ENCODE measurements around the gene FAM236D.
"Not testable (repeated sequence)": the region's sequence is repeated elsewhere in the genome, so short reads cannot be mapped to it uniquely, and the experiment has no call there.

FAM236D gene

DNA sequence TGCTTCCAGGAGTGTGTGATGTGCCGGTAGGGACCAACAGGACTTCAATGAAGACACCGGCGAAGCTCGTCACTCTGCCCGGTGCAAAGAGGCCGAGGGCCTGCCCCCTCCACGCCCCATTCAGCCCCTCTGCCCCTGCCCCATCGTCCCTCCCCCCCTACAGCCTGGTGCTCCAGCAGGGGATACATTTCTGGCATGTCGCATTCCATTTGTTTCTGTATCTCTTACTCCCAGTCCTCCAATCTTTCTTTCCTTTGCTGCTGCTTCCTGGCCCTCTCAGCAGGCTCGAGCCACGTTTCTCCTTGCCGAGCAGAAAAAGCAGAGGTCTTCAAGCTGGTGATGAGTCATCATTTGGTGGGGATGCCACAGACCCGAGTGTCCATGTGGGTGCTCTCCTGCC is at the start of gene FAM236D:
Gene FAM236D, minus strand, starts transcription at position 101 of the 400 bp plus-strand sequence. Its CDS starts 100 bp downstream, at position 1.
- DNase-seq = not testable (repeated sequence)

DNA sequence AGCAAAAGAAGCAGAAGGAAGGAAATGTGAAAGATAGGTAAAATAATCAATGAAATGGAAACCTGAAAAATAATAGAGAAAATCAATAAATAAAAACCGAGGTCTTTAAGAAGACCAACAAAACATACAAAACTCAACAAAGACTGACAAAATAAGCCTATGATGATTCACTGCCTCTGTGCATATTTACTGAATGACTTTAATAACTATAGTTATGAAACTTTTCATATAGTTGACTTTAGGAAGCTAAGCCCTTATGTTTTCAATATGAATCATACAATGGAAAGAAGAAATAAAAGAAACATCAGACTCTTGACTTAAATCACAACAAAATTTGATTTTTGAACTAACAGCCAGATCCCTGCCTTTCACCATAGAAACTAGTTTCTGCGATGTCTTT is 29.5 kb upstream of the FAM236D start:
- not testable (repeated sequence) for DNase-seq

DNA sequence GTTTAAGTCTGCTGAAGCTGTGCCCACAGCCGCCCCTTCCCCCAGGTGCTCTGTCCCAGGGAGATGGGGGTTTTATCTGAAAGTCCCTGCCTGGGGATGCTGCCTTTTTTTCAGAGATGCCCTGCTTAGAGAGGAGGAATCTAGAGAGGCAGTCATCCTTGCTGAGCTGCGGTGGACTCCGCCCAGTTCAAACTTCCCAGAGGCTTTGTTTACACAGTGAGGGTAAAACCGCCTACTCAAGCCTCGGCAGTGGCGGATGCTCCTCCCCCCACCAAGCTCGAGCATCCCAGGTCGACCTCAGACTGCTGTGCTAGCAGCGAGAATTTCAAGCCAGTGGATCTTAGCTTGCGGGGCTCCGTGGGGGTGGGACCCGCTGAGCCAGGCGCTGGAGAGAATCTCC is 22.7 kb upstream of the FAM236D start:
- DNase-seq = not testable (repeated sequence)

DNA sequence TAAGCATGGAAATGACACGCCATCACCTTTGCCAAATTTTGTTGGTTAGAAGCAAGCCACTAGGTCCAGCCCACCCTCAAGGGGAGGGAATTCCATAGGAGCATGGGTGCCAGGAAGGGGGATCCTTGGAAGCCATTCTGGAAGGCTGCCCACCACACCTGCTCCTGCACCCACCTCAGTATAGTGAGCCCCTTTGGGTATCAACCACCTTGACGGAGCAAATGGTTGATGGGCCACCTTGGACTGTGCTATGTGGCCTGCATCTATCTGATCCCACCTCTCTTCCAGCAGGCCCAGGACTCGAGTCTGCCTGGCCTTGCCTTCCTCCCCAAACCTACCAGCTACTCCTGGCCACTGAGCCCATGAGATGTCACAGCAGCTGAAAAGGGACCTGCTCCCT is 17.6 kb downstream of the FAM236D start:
- DNase-seq = not testable (repeated sequence)

DNA sequence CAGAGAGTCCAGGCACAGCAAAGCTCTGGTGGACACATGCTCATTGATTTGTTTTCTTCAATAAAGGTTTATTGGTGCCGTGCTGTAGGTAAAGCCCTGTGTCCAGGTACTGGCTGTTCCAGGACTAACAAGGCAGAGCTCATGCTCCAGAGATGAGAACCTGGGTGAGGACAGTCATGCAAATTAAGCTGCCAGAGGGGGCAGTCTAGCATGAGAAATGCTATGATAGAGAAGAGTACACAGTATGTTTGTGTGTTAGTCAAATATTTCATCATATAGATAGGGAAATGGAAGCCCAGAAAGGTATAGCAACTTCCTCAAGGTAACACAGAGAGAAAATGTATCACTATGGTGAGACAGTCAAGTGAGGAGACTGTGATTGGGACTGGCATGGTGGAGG is 19.9 kb downstream of the FAM236D start:
- not testable (repeated sequence) for DNase-seq

DNA sequence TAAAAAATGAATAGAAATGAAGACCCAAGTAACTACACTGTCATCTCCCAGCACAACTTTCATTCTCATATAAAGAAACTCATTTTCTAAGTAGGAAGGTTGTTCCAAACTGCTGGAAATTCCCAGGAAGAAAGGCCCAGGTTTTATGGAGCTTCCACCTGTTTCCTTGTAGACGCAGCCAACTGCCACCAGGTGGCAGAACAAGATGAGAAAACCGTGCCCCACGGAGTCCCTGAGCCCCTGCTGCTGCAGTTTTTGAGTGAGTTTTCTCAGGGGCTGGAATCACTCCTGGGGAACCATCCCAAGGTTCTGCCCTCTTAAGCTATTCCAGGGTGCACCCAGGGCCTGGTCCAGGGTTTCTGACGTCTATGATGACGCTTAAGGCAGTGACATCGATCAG is 24.0 kb downstream of the FAM236D start:
- DNase-seq = not testable (repeated sequence)

DNA sequence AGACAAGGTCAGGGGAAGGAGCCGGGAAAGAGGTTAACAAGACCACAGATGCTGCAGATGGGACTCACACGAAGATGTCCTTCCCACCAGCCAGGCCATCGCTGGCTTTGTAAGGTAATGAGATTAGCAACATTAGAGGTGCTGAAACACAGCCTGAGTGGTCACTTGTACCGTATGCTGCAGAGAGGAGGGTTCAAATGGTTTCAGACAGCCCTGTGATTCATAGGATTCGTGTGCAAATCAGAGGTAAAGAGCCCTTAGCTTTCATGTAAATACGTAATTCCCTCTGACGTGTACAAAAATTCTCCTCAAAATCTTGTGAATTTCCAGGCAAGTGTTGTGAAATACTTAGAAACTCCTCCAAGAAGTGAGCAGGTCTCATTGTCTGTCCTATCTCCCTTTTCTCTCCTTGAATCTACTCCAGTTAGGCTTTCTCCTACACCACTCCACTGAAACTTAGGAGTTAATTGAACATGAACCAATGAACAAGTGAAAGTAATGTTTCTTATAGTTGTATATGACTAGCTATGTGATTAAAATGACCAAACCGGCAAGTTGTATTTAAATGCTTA is 24.6 kb downstream of the FAM236D start:
- DNase-seq = not testable (repeated sequence)

DNA sequence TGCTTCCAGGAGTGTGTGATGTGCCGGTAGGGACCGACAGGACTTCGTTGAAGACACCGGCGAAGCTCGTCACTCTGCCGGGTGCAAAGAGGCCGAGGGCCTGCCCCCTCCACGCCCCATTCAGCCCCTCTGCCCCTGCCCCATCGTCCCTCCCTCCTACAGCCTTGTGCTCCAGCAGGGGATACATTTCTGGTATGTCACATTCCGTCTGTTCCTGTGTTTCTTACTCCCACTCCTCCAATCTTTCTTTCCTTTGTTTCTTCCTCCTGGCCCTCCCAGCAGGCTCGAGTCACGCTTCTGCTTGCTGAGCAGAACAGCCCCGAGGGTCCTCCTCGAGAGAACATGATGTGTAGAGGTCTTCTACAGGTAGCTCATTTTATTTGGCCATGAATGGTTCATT is 25.4 kb downstream of the FAM236D start, which contains the start of gene FAM236B:
Gene FAM236B, minus strand, starts transcription at position 101 of the 400 bp plus-strand sequence. Its CDS starts 100 bp downstream, at position 1.
- not testable (repeated sequence) for DNase-seq

DNA sequence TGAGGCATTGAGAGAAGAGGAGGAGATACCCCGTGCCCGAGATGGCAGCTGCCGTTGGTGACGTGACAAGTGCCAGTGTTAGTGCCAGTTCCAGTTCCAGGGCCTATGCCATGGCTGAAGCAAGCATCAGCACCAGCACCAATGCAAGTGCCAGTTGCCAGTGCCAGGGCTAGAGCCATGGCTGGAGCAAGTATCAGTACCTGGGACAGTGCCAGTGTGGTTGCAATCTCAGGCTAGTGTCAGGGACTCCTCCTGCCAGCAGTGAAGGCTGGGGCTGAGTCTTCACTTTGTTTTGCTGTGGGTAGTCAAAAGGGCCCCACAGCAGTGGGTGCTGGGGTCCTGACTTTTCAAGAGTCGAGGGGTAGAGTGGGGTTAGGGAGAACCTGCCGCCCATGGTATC is 29.9 kb downstream of the FAM236D start:
- DNase-seq = not testable (repeated sequence)

DNA sequence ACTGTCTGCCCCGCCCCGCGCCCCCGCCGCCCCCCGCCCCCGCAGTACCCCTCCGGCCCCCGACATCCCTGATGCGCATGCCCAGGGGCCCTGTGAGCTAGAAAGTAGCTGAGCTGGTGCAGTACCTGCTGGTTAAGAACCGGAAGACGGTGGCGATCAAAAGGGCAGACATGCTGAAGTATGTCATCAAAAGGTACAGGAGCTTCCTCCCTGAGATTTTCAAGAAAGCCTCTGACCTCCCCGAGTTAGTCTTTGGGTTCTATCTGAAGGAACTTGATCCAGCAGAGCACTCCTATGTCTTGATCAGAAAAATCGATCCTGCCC is 30.6 kb downstream of the FAM236D start:
- not testable (repeated sequence) for DNase-seq

DNA sequence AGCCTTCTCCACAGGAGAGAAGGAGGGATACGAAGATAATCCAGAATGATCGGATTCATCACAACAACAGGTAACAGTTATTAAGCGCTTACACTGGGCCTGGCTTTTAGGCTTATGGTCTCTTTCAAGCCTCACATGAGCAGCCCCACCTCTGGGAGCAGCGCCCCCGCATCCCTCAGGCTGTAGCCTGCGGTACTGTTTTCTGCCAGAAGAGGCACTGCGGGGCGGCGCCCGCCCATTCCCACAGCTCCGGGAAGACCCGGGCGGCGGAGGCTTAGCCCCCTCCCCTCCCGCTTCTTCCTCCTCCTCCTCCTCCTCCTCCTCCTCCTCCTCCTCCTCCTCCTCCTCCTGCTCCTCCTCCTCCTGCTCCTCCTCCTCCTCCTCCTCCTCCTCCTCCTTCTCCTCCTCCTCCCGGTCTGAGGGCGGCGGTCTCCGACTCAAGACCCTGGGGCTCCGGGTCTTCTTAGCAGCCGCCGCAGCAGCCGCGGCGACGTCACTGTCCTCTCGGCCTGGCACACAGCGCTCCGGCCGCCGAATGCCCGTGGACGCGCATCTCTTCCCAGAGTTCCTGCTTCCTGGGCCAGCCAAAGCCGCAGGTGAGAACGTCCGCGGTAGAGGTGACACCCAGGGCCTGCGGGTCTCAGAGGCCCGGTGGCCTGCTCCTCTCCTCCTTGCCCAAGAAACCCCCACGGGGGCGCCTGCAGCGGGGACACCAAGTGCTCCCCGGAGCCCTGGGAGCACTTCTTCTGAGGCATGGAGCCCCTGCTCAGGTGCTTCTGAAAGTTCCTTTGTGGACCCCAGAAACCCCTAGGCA is 31.1 kb downstream of the FAM236D start, which contains the start of gene DMRTC1B:
Gene DMRTC1B, plus strand, starts transcription at position 238 of the 814 bp plus-strand sequence. CDS start 68,246 bp downstream, outside the sequence.
- not testable (repeated sequence) for DNase-seq

DNA sequence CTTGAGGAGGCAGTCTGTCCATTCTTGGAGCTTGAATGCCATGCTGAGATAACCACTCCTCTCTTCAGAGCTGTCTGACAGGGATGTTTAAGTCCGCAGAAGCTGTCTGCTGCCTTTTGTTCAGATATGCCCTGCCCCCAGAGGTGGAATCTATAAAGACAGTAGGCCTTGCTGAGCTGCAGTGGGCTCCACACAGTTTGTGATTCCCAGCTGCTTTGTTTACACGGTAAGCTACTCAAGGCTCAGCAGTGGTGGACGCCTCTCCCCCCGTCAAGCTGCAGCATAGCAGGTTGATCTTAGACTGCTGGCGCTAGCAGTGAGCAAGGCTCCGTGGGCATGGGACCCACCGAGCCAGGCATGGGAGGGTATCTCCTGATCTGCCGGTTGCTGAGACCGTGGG is 47.6 kb downstream of the FAM236D start:
- not testable (repeated sequence) for DNase-seq

All from AML-193 (cell line).